ENCODE measurements around the gene LIG1. TPM values are rescaled to one million over a fixed set of nuclear protein-coding genes. Genes with fewer than 3 reads are reported as not detected.

Gene LIG1
- total RNA-seq, 1 experiment from 2014 or later, result 115 TPM

DNA sequence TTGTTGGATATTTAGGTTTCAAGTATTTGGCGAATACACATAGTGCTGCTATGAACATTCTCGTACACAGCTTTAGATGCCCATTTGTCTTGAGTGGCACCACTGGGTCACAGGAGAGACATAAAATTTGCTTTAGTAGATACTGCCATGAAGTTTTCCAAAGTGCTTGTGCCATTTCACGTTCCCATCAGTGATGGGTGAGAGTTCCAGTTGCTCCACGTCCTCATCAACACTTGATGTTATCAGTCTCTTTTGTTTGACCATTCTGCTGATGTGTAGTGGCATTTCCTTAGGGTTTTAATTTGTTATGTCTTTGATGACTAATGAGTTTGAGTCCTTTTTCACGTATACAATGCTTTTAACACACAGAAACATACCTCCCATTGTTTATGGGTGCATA lies 11.4 kb upstream of the LIG1 start:
- Histone ChIP-seq H3K18ac (ENCODE audit: insufficient read length, low read depth, low read length) (no peak overlapping the region), H2AFZ (ENCODE audit: low read length) (no peak overlapping the region), H4K20me1 (ENCODE audit: control insufficient read depth, insufficient read depth, insufficient read length) (no peaks in the 10 kb centered on the region), H3T11ph (ENCODE audit: low read length) (no peak overlapping the region), H3K56ac (ENCODE audit: insufficient read length, low read depth, low read length) (no peak overlapping the region), H2AK5ac (ENCODE audit: insufficient read length, low read length) (no peak overlapping the region), H3K27ac (ENCODE audit: insufficient read length, low read depth, low read length) (no peak overlapping the region), H3K4me1 (ENCODE audit: insufficient read depth, low read length) (no peaks in the 10 kb centered on the region), H2BK15ac (ENCODE audit: low read depth, low read length) (no peak overlapping the region), H4K8ac (replicated peaks; ENCODE audit: insufficient read length, low read depth, low read length) (no peak overlapping the region), H4K91ac (ENCODE audit: insufficient read length, low read depth, low read length) (no peak overlapping the region), H3K23me2 (ENCODE audit: insufficient read length, low read depth, low read length, poor library complexity, severe bottlenecking) (no peaks in the 10 kb centered on the region), H2BK5ac (ENCODE audit: insufficient read length, low read length) (no peak overlapping the region), H3K4ac (ENCODE audit: low read depth, low read length) (no peak overlapping the region), H3K9me3 (ENCODE audit: control insufficient read depth, low read depth, low read length) (peaks cover 8% of the 10 kb centered on the region), H4K5ac (ENCODE audit: insufficient read length, low read depth, low read length) (no peak overlapping the region), H3K9ac (ENCODE audit: extremely low read depth, insufficient read length, low read length) (no peak overlapping the region), H3K79me2 (ENCODE audit: insufficient read depth, low read length) (0 out of 2 replicates have a peak, but pooled peaks cover 2% of the 10 kb centered on the region), H3K23ac (ENCODE audit: insufficient read length, low read depth, low read length) (no peak overlapping the region), H2BK20ac (ENCODE audit: low read depth, low read length, poor library complexity, severe bottlenecking) (no peak overlapping the region), H3K14ac (ENCODE audit: insufficient read depth, low read length) (no peak overlapping the region), H2BK120ac (ENCODE audit: low read depth, low read length, poor library complexity, severe bottlenecking) (no peak overlapping the region), H3K27me3 (ENCODE audit: insufficient read depth, low read length) (no peaks in the 10 kb centered on the region), H2BK12ac (ENCODE audit: insufficient read length, low read depth, low read length) (no peak overlapping the region), H3K4me2 (ENCODE audit: insufficient read depth, insufficient read length, low read length) (no peak overlapping the region), H3K79me1 (ENCODE audit: insufficient read depth, low read depth, low read length, poor library complexity, severe bottlenecking) (no peaks in the 10 kb centered on the region)
- TF ChIP-seq, protein P1, sequence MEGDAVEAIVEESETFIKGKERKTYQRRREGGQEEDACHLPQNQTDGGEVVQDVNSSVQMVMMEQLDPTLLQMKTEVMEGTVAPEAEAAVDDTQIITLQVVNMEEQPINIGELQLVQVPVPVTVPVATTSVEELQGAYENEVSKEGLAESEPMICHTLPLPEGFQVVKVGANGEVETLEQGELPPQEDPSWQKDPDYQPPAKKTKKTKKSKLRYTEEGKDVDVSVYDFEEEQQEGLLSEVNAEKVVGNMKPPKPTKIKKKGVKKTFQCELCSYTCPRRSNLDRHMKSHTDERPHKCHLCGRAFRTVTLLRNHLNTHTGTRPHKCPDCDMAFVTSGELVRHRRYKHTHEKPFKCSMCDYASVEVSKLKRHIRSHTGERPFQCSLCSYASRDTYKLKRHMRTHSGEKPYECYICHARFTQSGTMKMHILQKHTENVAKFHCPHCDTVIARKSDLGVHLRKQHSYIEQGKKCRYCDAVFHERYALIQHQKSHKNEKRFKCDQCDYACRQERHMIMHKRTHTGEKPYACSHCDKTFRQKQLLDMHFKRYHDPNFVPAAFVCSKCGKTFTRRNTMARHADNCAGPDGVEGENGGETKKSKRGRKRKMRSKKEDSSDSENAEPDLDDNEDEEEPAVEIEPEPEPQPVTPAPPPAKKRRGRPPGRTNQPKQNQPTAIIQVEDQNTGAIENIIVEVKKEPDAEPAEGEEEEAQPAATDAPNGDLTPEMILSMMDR (conservative IDR thresholded peaks at IDR 0.05), result no peak
- no CpG with 5 or more reads among the region's 5 CpGs for WGBS (ENCODE audit: extremely low coverage, insufficient read length, low lambda C conversion rate)
- DNase-seq, result no peak
- H3K36me3 Mint-ChIP-seq (ENCODE audit: insufficient read depth in 1 of 3, low read depth in 3 of 3), result peaks cover 32 to 53% (median 41%) of the 10 kb centered on the region in 3 experiments
- H3K4me3 Mint-ChIP-seq, result no peak overlapping the region
- no peaks in the 10 kb centered on the region for H3K4me1 Mint-ChIP-seq
- H3K27ac Mint-ChIP-seq, result no peak overlapping the region
- no peaks in the 10 kb centered on the region for H3K27me3 Mint-ChIP-seq (ENCODE audit: low read depth)
- H3K9me3 Mint-ChIP-seq, result peaks cover 16 to 20% of the 10 kb centered on the region in 2 experiments

Measured in H9 (cell line).